ENCODE results near the gene RENBP.

RENBP gene

DNA sequence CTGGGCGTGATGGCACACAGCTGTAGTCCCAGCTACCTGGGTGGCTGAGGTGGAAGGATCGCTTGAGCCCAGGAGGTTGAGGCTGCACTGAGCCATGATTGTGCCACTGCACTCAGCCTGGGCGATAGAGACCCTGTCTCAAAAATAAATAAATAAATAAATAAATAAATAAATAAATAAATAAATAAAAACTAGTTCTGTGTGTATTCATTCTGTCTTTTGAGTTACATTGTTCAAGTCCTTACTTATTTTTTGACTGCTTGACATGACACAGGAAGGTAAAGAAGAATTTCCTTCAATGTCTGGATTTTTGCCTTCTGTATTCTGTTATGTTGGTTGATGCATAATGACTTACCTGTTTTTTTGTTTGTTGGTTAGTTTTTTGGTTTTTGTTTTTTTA is 7.4 kb downstream of the RENBP start (continued):
- TF ChIP-seq OVOL3 (tag by site-specific recombination; IDR thresholded peaks at IDR 0.05) (0 out of 2 replicates have a peak, but pooled peaks have one; percentile 58), ZNF701 (tag by site-specific recombination; IDR thresholded peaks at IDR 0.05) (no peak), GFI1B (tag by site-specific recombination; IDR thresholded peaks at IDR 0.05) (0 out of 2 replicates have a peak, but pooled peaks have one; percentile 45), ZNF624 (tag by site-specific recombination; IDR thresholded peaks at IDR 0.05) (no peak), ZNF558 (tag by site-specific recombination; IDR thresholded peaks at IDR 0.05) (no peak; the same call in none of the 2 replicates), ZNF114 (tag by site-specific recombination; IDR thresholded peaks at IDR 0.05) (no peak), ZNF266 (tag by site-specific recombination; IDR thresholded peaks at IDR 0.05; ENCODE audit: low read depth) (peak; percentile 95), KLF9 (tag by site-specific recombination; IDR thresholded peaks at IDR 0.05; ENCODE audit: low read depth) (no peak), ZNF501 (tag by site-specific recombination; IDR thresholded peaks at IDR 0.05) (no peak), ZNF777 (tag by site-specific recombination; IDR thresholded peaks at IDR 0.05; ENCODE audit: borderline replicate concordance) (no peak), ZEB2 (tag by site-specific recombination; IDR thresholded peaks at IDR 0.05) (no peak), ZNF792 (tag by site-specific recombination; IDR thresholded peaks at IDR 0.05) (no peak)
- TF ChIP-seq, protein P1, sequence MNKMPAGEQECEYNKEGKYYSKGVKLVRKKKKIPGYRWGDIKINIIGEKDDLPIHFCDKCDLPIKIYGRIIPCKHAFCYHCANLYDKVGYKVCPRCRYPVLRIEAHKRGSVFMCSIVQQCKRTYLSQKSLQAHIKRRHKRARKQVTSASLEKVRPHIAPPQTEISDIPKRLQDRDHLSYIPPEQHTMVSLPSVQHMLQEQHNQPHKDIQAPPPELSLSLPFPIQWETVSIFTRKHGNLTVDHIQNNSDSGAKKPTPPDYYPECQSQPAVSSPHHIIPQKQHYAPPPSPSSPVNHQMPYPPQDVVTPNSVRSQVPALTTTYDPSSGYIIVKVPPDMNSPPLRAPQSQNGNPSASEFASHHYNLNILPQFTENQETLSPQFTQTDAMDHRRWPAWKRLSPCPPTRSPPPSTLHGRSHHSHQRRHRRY (tag by site-specific recombination; IDR thresholded peaks at IDR 0.05): no peak
- TF ChIP-seq, protein P2, sequence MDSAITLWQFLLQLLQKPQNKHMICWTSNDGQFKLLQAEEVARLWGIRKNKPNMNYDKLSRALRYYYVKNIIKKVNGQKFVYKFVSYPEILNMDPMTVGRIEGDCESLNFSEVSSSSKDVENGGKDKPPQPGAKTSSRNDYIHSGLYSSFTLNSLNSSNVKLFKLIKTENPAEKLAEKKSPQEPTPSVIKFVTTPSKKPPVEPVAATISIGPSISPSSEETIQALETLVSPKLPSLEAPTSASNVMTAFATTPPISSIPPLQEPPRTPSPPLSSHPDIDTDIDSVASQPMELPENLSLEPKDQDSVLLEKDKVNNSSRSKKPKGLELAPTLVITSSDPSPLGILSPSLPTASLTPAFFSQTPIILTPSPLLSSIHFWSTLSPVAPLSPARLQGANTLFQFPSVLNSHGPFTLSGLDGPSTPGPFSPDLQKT (IDR thresholded peaks at IDR 0.05; ENCODE audit: borderline replicate concordance, low read depth, low read length): no peak

DNA sequence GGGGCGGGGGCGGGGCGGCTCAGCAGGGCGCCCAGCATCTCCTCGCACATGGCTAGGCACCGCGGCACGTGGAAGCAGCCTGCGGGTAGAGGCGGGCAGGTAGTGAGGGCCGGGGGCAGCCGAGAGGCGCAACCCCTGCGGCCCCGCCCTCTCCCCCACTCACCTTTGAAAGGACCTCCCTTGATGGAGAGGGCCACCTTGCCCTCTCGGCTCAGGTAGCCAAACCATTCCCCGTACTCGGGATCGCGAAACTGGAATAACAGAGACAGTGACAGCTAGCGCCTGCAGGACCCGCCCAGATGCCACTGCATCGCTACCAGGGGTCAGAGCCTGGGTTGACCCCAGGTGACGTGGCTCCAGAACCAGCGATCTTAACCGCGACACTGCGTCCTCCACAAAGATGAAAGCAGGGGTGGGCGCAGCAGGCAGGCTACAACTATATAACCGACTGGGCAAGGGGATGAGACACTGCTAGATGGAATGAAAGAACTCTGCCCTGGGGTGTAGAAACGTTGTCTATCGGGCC is 9.1 kb downstream of the RENBP start:
- POLR2A ChIA-PET: interaction anchor here (0.8 to 2.7 kb wide), 10 partner anchors 10 to 208 kb away, joined by 3 to 21 read pairs (median 4); partner anchors contain the start of genes HCFC1, IDH3G, SSR4 and TMEM187
- H3K27ac ChIP-seq (ENCODE audit: extremely low read depth, low read depth, low read length): peak overlapping the region; percentile 37; the same call in 1 of the 2 replicates
- peaks cover 8% of the 10 kb centered on the region; the same call in 1 of the 2 replicates for H3K4me1 ChIP-seq (ENCODE audit: control insufficient read depth, insufficient read depth, low read length)
- H3K4me3 ChIP-seq (ENCODE audit: low read depth, low read length): peak overlapping the region; percentile 8
- H3K36me3 ChIP-seq (ENCODE audit: control insufficient read depth in 2 of 2, insufficient read depth in 1 of 2, low read length in 2 of 2): peaks cover 23 to 37% of the 10 kb centered on the region in 2 experiments
- CTCF ChIA-PET: interaction anchor here (0.7 to 14.7 kb wide), 5 partner anchors 12 to 376 kb away, joined by 3 to 267 read pairs (median 3); partner anchors contain the start of gene RENBP
- H3K9me3 ChIP-seq (ENCODE audit: control insufficient read depth, insufficient read depth, low read depth, low read length): no peaks in the 10 kb centered on the region
- TF ChIP-seq, protein P3, sequence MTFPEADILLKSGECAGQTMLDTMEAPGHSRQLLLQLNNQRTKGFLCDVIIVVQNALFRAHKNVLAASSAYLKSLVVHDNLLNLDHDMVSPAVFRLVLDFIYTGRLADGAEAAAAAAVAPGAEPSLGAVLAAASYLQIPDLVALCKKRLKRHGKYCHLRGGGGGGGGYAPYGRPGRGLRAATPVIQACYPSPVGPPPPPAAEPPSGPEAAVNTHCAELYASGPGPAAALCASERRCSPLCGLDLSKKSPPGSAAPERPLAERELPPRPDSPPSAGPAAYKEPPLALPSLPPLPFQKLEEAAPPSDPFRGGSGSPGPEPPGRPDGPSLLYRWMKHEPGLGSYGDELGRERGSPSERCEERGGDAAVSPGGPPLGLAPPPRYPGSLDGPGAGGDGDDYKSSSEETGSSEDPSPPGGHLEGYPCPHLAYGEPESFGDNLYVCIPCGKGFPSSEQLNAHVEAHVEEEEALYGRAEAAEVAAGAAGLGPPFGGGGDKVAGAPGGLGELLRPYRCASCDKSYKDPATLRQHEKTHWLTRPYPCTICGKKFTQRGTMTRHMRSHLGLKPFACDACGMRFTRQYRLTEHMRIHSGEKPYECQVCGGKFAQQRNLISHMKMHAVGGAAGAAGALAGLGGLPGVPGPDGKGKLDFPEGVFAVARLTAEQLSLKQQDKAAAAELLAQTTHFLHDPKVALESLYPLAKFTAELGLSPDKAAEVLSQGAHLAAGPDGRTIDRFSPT (tag by site-specific recombination; IDR thresholded peaks at IDR 0.05): peak; percentile 38; the same call in 1 of the 2 replicates
- TF ChIP-seq ZNF529 (tag by site-specific recombination; IDR thresholded peaks at IDR 0.05; ENCODE audit: insufficient replicate concordance) (no peak), REPIN1 (tag by site-specific recombination; IDR thresholded peaks at IDR 0.05; ENCODE audit: low read depth) (no peak), GLIS1 (tag by site-specific recombination; IDR thresholded peaks at IDR 0.05) (no peak), SP3 (tag by site-specific recombination; IDR thresholded peaks at IDR 0.05) (peak; percentile 60), ZNF335 (tag by site-specific recombination; conservative IDR thresholded peaks at IDR 0.05) (peak; percentile 67), ZNF266 (tag by site-specific recombination; IDR thresholded peaks at IDR 0.05; ENCODE audit: low read depth) (no peak), BCL11B (tag by site-specific recombination; IDR thresholded peaks at IDR 0.05; ENCODE audit: low read depth) (0 out of 2 replicates have a peak, but pooled peaks have one; percentile 12), KLF1 (tag by site-specific recombination; IDR thresholded peaks at IDR 0.05) (peak; percentile 51; the same call in 1 of the 2 replicates), KLF8 (tag by site-specific recombination; IDR thresholded peaks at IDR 0.05) (peak; percentile 28; the same call in 1 of the 2 replicates), GLIS2 (tag by site-specific recombination; IDR thresholded peaks at IDR 0.05) (peak; percentile 36; the same call in 1 of the 2 replicates), HOXA7 (CRISPR knock-in tag; IDR thresholded peaks at IDR 0.05; ENCODE audit: borderline replicate concordance) (no peak)
- TF ChIP-seq, protein P4, sequence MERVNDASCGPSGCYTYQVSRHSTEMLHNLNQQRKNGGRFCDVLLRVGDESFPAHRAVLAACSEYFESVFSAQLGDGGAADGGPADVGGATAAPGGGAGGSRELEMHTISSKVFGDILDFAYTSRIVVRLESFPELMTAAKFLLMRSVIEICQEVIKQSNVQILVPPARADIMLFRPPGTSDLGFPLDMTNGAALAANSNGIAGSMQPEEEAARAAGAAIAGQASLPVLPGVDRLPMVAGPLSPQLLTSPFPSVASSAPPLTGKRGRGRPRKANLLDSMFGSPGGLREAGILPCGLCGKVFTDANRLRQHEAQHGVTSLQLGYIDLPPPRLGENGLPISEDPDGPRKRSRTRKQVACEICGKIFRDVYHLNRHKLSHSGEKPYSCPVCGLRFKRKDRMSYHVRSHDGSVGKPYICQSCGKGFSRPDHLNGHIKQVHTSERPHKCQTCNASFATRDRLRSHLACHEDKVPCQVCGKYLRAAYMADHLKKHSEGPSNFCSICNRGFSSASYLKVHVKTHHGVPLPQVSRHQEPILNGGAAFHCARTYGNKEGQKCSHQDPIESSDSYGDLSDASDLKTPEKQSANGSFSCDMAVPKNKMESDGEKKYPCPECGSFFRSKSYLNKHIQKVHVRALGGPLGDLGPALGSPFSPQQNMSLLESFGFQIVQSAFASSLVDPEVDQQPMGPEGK (tag by site-specific recombination; IDR thresholded peaks at IDR 0.05): 0 out of 2 replicates have a peak, but pooled peaks have one; percentile 14
- TF ChIP-seq, protein P5, sequence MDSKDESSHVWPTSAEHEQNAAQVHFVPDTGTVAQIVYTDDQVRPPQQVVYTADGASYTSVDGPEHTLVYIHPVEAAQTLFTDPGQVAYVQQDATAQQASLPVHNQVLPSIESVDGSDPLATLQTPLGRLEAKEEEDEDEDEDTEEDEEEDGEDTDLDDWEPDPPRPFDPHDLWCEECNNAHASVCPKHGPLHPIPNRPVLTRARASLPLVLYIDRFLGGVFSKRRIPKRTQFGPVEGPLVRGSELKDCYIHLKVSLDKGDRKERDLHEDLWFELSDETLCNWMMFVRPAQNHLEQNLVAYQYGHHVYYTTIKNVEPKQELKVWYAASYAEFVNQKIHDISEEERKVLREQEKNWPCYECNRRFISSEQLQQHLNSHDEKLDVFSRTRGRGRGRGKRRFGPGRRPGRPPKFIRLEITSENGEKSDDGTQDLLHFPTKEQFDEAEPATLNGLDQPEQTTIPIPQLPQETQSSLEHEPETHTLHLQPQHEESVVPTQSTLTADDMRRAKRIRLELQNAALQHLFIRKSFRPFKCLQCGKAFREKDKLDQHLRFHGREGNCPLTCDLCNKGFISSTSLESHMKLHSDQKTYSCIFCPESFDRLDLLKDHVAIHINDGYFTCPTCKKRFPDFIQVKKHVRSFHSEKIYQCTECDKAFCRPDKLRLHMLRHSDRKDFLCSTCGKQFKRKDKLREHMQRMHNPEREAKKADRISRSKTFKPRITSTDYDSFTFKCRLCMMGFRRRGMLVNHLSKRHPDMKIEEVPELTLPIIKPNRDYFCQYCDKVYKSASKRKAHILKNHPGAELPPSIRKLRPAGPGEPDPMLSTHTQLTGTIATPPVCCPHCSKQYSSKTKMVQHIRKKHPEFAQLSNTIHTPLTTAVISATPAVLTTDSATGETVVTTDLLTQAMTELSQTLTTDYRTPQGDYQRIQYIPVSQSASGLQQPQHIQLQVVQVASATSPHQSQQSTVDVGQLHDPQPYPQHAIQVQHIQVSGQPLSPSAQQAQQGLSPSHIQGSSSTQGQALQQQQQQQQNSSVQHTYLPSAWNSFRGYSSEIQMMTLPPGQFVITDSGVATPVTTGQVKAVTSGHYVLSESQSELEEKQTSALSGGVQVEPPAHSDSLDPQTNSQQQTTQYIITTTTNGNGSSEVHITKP (tag by site-specific recombination; IDR thresholded peaks at IDR 0.05): no peak
